Measurements from ENCODE around the gene MRPL58.

GRCh38 chr17:75010683-75011400, 1.6 kb upstream of the MRPL58 start:
- TF ChIP-seq BHLHE40 (IDR thresholded peaks at IDR 0.05; ENCODE audit: borderline replicate concordance), result no peak
- TF ChIP-seq FOXK2 (IDR thresholded peaks at IDR 0.05), result no peak
- no peak for TF ChIP-seq ZNF384 (IDR thresholded peaks at IDR 0.05)
- TF ChIP-seq TARDBP (IDR thresholded peaks at IDR 0.05), result no peak
- TF ChIP-seq SP1 (IDR thresholded peaks at IDR 0.05), result no peak
- TF ChIP-seq, protein P1, sequence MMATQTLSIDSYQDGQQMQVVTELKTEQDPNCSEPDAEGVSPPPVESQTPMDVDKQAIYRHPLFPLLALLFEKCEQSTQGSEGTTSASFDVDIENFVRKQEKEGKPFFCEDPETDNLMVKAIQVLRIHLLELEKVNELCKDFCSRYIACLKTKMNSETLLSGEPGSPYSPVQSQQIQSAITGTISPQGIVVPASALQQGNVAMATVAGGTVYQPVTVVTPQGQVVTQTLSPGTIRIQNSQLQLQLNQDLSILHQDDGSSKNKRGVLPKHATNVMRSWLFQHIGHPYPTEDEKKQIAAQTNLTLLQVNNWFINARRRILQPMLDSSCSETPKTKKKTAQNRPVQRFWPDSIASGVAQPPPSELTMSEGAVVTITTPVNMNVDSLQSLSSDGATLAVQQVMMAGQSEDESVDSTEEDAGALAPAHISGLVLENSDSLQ (IDR thresholded peaks at IDR 0.05), result no peak
- TF ChIP-seq FOXM1 (IDR thresholded peaks at IDR 0.05; ENCODE audit: borderline replicate concordance), result no peak
- no peak for TF ChIP-seq ARNT (IDR thresholded peaks at IDR 0.05)
- no peak for TF ChIP-seq ELF4 (IDR thresholded peaks at IDR 0.05)
- TF ChIP-seq FOXA1 (IDR thresholded peaks at IDR 0.05), result no peak
